AG04450 (cell line): ENCODE results near the gene PPP2R3C. TPM values are rescaled to one million over a fixed set of nuclear protein-coding genes. Genes with fewer than 3 reads are reported as not detected.
"Not testable (repeated sequence)": the region's sequence is repeated elsewhere in the genome, so short reads cannot be mapped to it uniquely, and the experiment has no call there.

Source experiments
- CTCF ChIA-PET: fragments of 300-600, 350-600 bp; formaldehyde crosslinking; extraction: SDS; loops from one replicate; lab custom pipeline; 2022; ENCODE audit warnings: antibody characterized with exemption, inconsistent platforms; lab: Charles Lee
- POLR2A ChIA-PET: fragments of 350-600 bp; formaldehyde crosslinking; extraction: SDS; loops from one replicate; lab custom pipeline; 2021; ENCODE audit warnings: antibody characterized with exemption, inconsistent platforms; lab: Yijun Ruan, JAX
- DNase-seq: peaks from one replicate; pipeline ENCODE4 v3.0.0-alpha.2; 2011; ENCODE audit warnings: low read depth, low spot score
- H3K27ac ChIP-seq: one replicate; pipeline ENCODE4 v1.5.1; 2012; ENCODE audit warnings: low read depth, low read length, control low read depth
- H3K27me3 ChIP-seq: one replicate; pipeline ENCODE4 v1.6.0; 2012; ENCODE audit warnings: low read length; ENCODE audit not compliant: control insufficient read depth, insufficient read depth
- H3K4me3 ChIP-seq: 2 replicates; pipeline ENCODE4 v1.5.1; 2011; ENCODE audit warnings: mild to moderate bottlenecking, low read depth, low read length, control low read depth
- H3K9me3 ChIP-seq: 2 replicates; pipeline ENCODE4 v1.5.1; 2012; ENCODE audit warnings: low read length; ENCODE audit not compliant: control insufficient read depth, insufficient read depth
- polyA plus RNA-seq: library from polyadenylated mRNA; depleted of rRNA; stranded (reverse); fragments of >200 nt; gene quantifications from 2 replicates; pipeline ENCODE4 v1.2.3, GENCODE V29; 2011
- TF ChIP-seq, protein P1 (sequence below): IDR thresholded peaks from 2 replicates; pipeline ENCODE4 v1.5.1; 2011; ENCODE audit warnings: low read depth, low read length, control low read depth, inconsistent platforms

PPP2R3C gene
- polyA plus RNA-seq, 1 experiment = 43.7 TPM

DNA sequence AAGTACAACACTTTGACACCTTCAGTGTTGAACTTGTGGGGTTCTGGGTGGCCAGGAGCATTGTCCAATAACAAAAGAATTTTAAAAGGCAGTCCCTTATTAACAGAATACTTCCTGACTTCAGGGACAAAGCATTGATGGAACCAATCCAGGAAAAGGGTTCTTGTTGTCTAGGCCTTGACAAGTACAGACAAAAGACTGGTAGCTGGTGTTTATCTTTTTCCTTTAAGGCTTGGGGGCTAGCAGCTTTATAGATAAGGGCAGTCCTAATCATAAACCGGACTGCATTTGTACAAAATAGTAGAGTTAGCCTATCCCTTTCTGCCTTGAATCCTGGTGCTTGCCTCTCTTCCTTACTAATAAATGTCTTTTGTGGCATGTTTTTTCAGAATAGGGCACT, 48.3 kb downstream of the PPP2R3C start:
- POLR2A ChIA-PET = interaction anchor here (0.6 kb wide), 1 partner anchor 25 kb away, joined by 4 read pairs; no protein-coding TSS in a partner anchor
- TF ChIP-seq, protein P1, sequence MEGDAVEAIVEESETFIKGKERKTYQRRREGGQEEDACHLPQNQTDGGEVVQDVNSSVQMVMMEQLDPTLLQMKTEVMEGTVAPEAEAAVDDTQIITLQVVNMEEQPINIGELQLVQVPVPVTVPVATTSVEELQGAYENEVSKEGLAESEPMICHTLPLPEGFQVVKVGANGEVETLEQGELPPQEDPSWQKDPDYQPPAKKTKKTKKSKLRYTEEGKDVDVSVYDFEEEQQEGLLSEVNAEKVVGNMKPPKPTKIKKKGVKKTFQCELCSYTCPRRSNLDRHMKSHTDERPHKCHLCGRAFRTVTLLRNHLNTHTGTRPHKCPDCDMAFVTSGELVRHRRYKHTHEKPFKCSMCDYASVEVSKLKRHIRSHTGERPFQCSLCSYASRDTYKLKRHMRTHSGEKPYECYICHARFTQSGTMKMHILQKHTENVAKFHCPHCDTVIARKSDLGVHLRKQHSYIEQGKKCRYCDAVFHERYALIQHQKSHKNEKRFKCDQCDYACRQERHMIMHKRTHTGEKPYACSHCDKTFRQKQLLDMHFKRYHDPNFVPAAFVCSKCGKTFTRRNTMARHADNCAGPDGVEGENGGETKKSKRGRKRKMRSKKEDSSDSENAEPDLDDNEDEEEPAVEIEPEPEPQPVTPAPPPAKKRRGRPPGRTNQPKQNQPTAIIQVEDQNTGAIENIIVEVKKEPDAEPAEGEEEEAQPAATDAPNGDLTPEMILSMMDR = no peak
- Histone ChIP-seq H3K27me3 (no peaks in the 10 kb centered on the region), H3K9me3 (no peaks in the 10 kb centered on the region), H3K27ac (no peak overlapping the region), H3K4me3 (no peak overlapping the region)
- no peak for DNase-seq
- CTCF ChIA-PET = interaction anchor here (1.2 kb wide), 1 partner anchor 10 kb away, joined by 3 read pairs; no protein-coding TSS in a partner anchor

DNA sequence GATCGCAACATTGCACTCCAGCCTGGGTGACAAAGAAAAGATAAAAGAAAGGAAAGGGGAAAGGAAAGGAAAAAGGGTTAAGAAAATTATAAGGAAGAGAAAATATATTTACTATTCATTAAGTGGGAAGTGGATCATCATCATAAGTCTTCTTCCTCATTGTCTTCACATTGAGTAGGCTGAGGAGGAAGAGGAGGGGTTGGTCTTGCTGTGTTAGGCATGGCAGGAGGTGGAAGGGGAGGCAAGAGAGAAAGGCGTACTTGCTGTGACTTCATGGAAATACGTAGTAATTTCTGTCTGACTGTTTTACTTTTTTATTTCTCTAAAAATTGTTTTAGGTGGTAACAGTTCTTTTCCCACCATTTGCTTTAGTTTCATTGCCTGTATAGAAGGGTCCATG, 49.6 kb downstream of the PPP2R3C start:
- ChIA-PET CTCF (interaction anchor here (1.4 kb wide), 1 partner anchor 8 kb away, joined by 3 read pairs; no protein-coding TSS in a partner anchor), POLR2A (no interaction called here)
- Histone ChIP-seq H3K9me3 (no peaks in the 10 kb centered on the region), H3K4me3 (no peak overlapping the region), H3K27ac (no peak overlapping the region), H3K27me3 (no peaks in the 10 kb centered on the region)
- DNase-seq = no peak
- TF ChIP-seq, protein P1 = no peak

DNA sequence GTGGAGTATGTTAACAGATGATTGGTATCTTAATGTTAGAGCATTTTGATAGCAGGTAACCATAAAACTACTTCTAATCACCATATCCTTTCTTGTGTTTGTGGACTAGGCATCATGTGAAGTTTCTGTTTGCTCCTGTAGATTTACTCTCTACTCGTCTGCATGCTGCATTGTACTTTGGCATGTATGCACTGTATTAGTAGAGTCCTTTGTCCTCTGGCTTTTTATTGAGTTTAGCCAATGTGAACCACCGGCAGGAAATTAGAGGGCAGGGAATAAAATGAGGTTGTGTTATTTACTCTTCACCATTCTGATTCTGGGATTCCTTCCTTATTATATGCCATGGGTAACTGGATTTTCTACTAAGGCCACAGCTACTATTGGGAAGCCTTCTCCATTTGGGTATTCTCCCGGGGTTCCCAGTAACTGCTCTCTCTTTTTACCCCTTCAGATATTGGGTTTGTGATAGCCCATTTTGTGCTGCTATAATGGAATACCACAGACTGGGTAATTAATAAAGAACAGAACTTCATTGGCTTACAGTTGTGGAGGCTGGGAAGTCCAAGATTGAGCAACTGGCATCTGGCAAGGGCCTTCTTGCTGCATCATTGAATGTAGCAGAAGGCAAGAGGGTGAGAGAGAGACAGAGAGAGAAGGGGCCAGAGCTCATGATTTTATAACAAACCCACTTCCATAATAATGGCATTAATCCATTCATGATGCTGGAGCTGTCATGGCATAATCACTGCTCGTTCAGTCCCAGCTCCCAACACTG, 53.4 kb downstream of the PPP2R3C start:
- POLR2A ChIA-PET = no interaction called here
- CTCF ChIA-PET = no interaction called here
- Histone ChIP-seq H3K27me3 (no peaks in the 10 kb centered on the region), H3K9me3 (no peaks in the 10 kb centered on the region), H3K27ac (no peak overlapping the region), H3K4me3 (no peak overlapping the region)
- TF ChIP-seq, protein P1 = no peak
- no peak for DNase-seq

- POLR2A ChIA-PET = interaction anchor here (0.7 kb wide), 1 partner anchor 256 kb away, joined by 4 read pairs; no protein-coding TSS in a partner anchor
These were observed 56.1 kb downstream of the PPP2R3C start for GRCh38 chr14:35065731-35066130.

GRCh38 chr14:35061113-35061791, 60.5 kb downstream of the PPP2R3C start:
- not testable (repeated sequence) for H3K27ac ChIP-seq, H3K27me3 ChIP-seq, H3K9me3 ChIP-seq, DNase-seq, H3K4me3 ChIP-seq
- ChIA-PET POLR2A (interaction anchor here (0.6 kb wide), 1 partner anchor 10 kb away, joined by 6 read pairs; no protein-coding TSS in a partner anchor), CTCF (interaction anchor here (0.7 kb wide), 1 partner anchor 418 kb away, joined by 3 read pairs; no protein-coding TSS in a partner anchor)

More at GRCh38 chr14:35065731-35066130, 56.1 kb downstream of the PPP2R3C start:
- CTCF ChIA-PET = interaction anchor here (0.6 kb wide), 2 partner anchors 289 to 393 kb away, joined by 3 to 4 read pairs; no protein-coding TSS in a partner anchor
- not testable (repeated sequence) for H3K27ac ChIP-seq, DNase-seq, H3K9me3 ChIP-seq, H3K27me3 ChIP-seq, H3K4me3 ChIP-seq
